HK-2 (cell line): ENCODE results near the gene TBC1D9B.
A peak's percentile ranks its signal among the peaks of the same experiment; 100 is the strongest.

ENCODE experiments used
- DNase-seq: peaks from one replicate; pipeline ENCODE4 v3.0.0-alpha.2; 2018; ENCODE audit not compliant: unreplicated experiment

The TBC1D9B gene

GRCh38 chr5:179869641-179870402 lies 37.9 kb downstream of the TBC1D9B start:
- no peak for DNase-seq

GRCh38 chr5:179869101-179869500 lies 38.6 kb downstream of the TBC1D9B start:
- no peak for DNase-seq

DNA sequence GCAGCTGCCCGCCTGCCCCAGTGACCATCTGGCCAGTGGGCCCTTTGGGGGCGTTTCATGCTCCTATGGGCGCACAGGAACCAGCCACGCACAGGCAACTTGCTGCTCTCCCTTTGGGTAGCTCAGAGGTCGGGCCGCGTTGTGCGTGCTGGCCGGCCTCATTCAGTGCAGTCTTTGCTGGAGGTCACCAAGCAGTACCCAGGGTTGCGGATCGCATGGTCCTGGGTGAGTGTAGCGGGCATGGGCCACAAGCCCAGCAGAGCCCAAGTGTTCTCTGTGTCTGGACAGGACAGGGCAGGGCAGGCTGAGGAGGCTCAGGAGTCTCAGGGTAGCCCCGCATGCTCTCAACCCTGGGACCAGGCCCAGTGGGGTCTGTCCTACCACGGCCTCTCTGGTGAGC lies 39.2 kb downstream of the TBC1D9B start:
- no peak for DNase-seq

- DNase-seq, result no peak
Observed at GRCh38 chr5:179867476-179867875, 40.2 kb downstream of the TBC1D9B start.

GRCh38 chr5:179867079-179867465 lies 40.6 kb downstream of the TBC1D9B start:
- DNase-seq, result no peak

GRCh38 chr5:179866241-179867078 lies 41.2 kb downstream of the TBC1D9B start:
- no peak for DNase-seq

- DNase-seq, result no peak
Observed at GRCh38 chr5:179865491-179866240, 42.0 kb downstream of the TBC1D9B start.

- no peak for DNase-seq
Observed at GRCh38 chr5:179864686-179865085, 43.0 kb downstream of the TBC1D9B start.

GRCh38 chr5:179863449-179864085 lies 44.1 kb downstream of the TBC1D9B start:
- DNase-seq, result no peak

DNA sequence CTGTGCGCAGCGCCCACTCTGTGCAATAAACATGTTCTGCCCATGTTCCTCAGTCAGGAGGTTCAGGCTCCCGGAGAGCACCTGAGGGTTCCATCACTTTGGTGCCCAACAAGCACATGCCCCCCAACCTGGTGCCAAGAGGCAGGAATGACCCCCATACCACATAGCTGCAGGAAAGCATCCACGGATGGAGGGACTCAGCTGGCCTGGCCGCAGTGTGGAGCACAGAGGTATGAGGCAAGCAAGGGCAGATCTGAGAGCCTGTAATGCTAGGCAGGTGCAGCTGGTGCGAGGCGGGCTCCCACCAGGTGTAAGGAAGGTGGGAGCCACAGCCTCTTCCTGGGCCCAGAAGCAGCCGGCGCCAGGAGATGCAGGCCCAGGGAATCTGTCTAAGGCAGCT lies 44.8 kb downstream of the TBC1D9B start:
- DNase-seq, result no peak

- DNase-seq, result no peak
Observed at GRCh38 chr5:179862296-179862695, 45.4 kb downstream of the TBC1D9B start.

DNA sequence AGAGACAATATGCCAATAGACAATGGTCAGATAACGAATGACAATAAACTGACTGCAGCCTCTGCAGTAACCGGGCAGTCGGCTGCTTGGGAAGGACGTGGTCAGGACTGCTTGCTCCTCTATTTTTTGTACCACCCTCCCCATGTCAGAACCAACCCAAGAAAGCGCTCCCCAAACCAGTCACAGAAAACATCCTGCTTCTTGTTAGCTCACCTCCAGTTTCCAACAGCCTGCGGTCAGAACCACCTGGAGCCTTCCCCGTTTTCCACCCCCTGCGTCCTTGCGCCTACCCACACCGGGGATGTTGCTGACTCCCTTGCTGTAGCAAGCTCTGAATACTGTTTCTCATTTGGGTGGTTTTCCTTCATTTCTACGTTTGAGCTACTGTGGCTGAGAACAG lies 47.4 kb downstream of the TBC1D9B start:
- no peak for DNase-seq

DNA sequence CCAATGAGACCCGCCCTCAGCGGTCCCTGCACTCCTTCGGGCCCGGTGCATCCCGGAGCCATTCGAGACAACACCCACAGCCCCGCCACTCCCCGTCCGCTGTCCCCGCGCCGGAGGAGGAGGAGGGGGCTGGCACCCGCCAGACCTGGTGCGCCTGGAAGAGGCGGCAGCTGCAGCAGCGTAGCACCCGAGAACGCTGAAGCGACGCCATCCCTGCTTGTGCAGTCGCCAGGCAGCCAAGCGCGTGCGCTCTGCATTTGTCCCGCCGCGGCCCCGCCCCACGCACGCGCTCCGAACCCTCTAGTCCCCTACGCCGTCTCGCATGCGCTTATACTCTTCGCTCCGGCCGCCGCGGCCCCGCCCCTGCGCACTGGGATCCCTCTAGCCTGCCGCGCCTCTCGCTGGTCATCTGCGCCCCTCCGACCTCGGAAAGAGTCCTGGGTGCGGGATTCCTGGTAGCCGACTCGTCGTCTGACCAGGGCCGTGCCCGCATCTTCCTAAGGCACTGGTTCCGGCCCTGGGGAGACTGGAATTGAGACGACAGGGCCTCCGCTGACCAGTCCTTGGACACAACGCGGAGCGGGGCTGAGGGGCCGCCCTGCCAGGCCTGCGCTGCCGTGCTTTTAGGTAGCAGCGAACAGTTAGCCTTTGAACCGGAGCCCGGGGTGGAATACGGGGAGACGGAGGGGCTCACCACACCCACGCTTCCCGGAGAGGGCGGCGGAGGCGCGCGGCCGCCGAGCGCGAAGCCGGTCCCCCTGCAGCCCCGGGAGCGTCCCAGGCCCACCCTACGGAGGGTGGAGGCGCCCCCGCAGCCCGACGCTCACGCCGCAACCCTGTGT lies 48.9 kb downstream of the TBC1D9B start, which contains the start of gene MRNIP:
TSS of gene MRNIP (minus strand) at position 232 of the 842 bp plus-strand sequence. CDS start at position 211, 21 bp downstream.
- DNase-seq, result peak; percentile 93

DNA sequence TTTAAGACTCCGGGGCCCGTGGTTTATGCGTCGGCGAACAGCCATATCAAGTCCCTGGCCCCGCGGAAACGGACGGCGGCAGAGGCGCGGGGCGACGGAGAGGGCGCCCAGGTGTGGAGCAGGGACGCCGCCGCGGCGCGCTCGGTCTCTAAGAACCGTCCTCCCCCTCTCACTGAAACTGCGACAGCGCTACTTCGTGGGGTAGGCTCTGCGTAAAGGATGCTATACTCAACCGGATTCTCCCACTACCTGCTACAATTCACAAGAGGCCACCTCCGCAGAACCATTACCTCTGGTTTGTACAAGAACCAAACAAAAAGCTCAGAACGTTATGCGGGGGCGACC lies 49.5 kb downstream of the TBC1D9B start:
- no peak for DNase-seq

DNA sequence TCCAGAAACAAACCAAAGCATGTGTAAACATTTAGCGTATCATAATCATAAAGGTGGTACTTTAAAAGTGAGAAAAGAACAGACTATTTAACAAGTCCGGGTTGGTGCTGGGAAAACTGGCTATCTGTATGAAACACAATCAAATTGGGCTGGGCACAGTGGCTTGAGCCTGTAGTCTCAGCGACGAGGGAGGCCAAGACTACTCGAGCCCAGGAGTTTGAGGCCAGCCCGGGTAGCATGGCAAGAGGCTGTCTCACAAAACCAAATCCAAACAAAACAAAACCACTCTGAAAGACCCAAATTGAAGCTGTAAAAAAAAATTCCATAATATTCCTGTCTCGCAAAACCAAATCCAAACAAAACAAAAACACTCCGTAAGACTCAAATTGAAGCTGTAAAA lies 53.3 kb downstream of the TBC1D9B start:
- DNase-seq, result no peak

DNA sequence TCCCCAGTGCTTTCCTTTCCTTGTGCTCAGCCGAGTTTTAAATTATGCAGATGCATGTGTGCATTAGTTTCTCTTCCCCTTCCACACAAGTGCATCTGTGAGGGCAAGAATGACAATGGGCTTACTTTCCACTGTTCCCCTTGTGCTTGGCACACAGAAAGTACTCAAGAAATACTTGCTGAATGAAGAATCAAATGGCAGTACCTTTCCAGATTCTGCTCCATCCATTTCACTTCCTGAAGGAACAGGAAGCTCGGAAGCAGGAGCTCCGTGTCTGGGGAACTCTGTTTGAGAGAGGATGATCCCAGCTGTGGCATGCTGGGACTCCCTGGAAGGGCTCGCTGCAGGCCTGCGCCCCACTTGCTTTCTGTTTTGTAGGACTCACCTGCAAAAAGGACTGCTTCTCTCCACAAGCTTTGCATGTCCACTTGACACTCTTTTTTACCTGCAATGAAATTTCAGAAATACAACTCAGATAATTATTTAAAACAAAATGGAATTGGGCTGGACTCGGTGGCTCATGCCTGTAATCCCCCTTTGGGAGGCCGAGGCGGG lies 54.6 kb downstream of the TBC1D9B start:
- DNase-seq, result no peak

DNA sequence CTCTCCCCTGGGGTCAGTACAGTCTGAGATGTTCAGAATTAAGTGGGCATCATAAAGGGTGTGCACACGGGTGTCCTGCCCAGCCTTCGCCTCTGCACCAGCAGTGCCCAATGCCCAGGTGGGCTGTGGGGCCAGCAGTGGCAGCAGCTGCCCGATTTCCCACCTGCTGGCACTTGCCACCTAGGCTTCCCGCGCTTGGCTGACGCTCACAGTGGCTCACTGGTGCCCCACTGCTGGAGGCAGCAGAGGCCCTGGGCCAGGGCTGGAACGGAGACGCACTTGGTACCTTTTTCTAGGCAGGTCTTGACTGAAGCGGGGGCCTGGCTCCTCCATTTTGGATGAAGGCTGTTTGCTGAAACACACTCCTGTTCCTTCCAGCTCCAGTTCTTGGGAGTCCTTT lies 66.1 kb downstream of the TBC1D9B start:
- no peak for DNase-seq

GRCh38 chr5:179840766-179841165 lies 66.9 kb downstream of the TBC1D9B start:
- no peak for DNase-seq

DNA sequence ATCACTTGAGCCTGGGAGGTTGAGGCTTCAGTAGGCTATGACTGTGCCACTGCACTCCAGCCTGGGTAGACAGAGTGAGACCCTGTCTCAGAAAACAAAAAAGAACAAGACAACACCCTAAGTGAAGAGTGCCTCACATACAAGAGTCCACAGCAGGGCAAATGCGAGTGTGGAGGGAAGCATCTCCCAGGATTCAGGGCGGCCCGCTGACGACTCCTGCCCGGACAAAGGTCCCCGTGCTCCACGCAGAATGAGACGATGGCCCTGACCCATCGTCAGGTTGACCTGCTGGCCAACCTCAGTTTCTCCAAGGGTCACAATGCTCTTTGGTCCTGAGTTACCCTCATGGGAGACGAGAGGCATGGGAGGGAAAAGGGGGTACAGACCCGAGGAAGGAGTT lies 67.4 kb downstream of the TBC1D9B start:
- DNase-seq, result no peak
